Hepatocyte (in vitro differentiated cells): ENCODE data around the gene TPGS1.

ENCODE experiments used
- CTCF ChIP-seq: fragments of 200-600 bp; sonication (generic); IDR thresholded peaks from 2 replicates; pipeline ENCODE4 v1.5.1; 2016; ENCODE audit warnings: antibody characterized with exemption, mild to moderate bottlenecking; ENCODE audit not compliant: poor library complexity
- EZH2 ChIP-seq: fragments of 200-600 bp; sonication (generic); IDR thresholded peaks from 2 replicates; pipeline ENCODE4 v1.6.1; 2016; ENCODE audit warnings: antibody characterized with exemption, mild to moderate bottlenecking, borderline replicate concordance

- no peak for TF ChIP-seq CTCF
- TF ChIP-seq EZH2 = no peak
These were observed 36.6 kb upstream of the TPGS1 start for GRCh38 chr19:470701-471100.
